ENCODE measurements around the gene OBP2B.
"Not testable (repeated sequence)": the region's sequence is repeated elsewhere in the genome, so short reads cannot be mapped to it uniquely, and the experiment has no call there.

DNA sequence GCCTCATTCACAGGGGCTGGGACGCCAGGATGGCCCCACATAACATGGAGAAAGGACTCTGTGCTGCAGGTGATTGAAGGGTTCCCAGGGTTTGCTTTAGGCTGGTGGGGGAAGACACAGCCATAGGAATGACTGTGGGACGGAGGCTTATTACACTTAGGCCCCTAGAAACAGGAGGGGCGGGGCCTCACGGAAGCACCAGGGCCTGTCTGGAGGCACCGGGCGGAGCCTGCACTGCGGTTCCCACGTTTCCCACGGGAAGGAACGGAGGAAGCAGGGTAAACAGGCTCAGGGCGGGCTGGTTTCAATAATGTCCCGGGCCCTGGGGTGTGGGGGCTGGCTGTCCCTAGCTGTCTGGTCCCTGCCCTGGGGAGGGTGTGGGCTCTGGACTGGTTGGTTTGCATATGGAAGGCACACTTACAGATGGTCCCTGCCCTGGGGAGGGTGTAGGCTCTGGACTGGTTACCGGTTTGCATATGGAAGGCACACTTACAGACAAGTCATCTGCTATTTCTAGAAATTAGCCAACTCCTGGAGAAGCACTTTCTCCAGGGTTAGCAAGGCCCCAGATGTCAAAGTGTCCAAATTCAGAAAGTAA, 14.2 kb upstream of the OBP2B start:
- TF ChIP-seq POLR2A (IDR thresholded peaks at IDR 0.05) = not testable (repeated sequence)
- TF ChIP-seq, protein P1, sequence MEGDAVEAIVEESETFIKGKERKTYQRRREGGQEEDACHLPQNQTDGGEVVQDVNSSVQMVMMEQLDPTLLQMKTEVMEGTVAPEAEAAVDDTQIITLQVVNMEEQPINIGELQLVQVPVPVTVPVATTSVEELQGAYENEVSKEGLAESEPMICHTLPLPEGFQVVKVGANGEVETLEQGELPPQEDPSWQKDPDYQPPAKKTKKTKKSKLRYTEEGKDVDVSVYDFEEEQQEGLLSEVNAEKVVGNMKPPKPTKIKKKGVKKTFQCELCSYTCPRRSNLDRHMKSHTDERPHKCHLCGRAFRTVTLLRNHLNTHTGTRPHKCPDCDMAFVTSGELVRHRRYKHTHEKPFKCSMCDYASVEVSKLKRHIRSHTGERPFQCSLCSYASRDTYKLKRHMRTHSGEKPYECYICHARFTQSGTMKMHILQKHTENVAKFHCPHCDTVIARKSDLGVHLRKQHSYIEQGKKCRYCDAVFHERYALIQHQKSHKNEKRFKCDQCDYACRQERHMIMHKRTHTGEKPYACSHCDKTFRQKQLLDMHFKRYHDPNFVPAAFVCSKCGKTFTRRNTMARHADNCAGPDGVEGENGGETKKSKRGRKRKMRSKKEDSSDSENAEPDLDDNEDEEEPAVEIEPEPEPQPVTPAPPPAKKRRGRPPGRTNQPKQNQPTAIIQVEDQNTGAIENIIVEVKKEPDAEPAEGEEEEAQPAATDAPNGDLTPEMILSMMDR (IDR thresholded peaks at IDR 0.05) = not testable (repeated sequence)

All from heart left ventricle (tissue), 13 donors.